Panc1 (cell line): ENCODE measurements around the gene AHI1. TPM values are rescaled to one million over a fixed set of nuclear protein-coding genes. Genes with fewer than 3 reads are reported as not detected.

Experiments used
- ATAC-seq: fragments of 200-7000 bp; cut with Tn5 transposase; 2 replicates; pipeline ENCODE4 v1.9.1; 2020; ENCODE audit warnings: mild to moderate bottlenecking, moderate library complexity
- BruUV-seq: library from RNA; stranded (reverse); fragments of 400-500 nt; replicated peaks from 2 replicates; lab custom pipeline; 2021; lab: Mats Ljungman, UMichigan
- CTCF ChIA-PET: fragments of 300-600 bp; sonication (Branson Sonifier 250); formaldehyde crosslinking; loops from one replicate; lab custom pipeline; 2022; ENCODE audit warnings: antibody characterized with exemption; lab: Charles Lee
- POLR2A ChIA-PET: fragments of 300-600 bp; sonication (Branson Sonifier 250); formaldehyde crosslinking; loops from one replicate; lab custom pipeline; 2022; ENCODE audit warnings: antibody characterized with exemption; lab: Charles Lee
- DNase-seq: peaks from one replicate; pipeline ENCODE4 v3.0.0-alpha.2; 2010; ENCODE audit warnings: low read depth, low spot score
- H3K27ac ChIP-seq: 2 replicates; pipeline ENCODE4 v1.5.1; 2011; ENCODE audit warnings: mild to moderate bottlenecking, low read length, inconsistent platforms
- H3K27me3 ChIP-seq: fragments of 200-500 bp; sonication (Bioruptor generic); 2 replicates; pipeline ENCODE4 v1.6.0; 2014; ENCODE audit warnings: low read length, inconsistent platforms; ENCODE audit not compliant: control insufficient read depth, insufficient read depth
- H3K36me3 ChIP-seq: fragments of 200-500 bp; sonication (Bioruptor generic); 2 replicates; pipeline ENCODE4 v1.5.1; 2014; ENCODE audit warnings: inconsistent platforms, mild to moderate bottlenecking, low read length, moderate library complexity; ENCODE audit not compliant: control insufficient read depth, insufficient read depth
- H3K4me1 ChIP-seq: 2 replicates; pipeline ENCODE4 v1.5.1; 2011; ENCODE audit warnings: inconsistent platforms, mild to moderate bottlenecking, low read length, moderate library complexity; ENCODE audit not compliant: control insufficient read depth, insufficient read depth
- H3K4me3 ChIP-seq, 2 experiments: 2 replicates each; pipeline ENCODE4 v1.5.1; 2011 to 2012; ENCODE audit warnings: low read depth in 2 of 2, low read length in 2 of 2, mild to moderate bottlenecking in 2 of 2, inconsistent platforms in 1 of 2, moderate library complexity in 1 of 2
- H3K9me3 ChIP-seq: fragments of 200-500 bp; sonication (Bioruptor generic); 2 replicates; pipeline ENCODE4 v1.5.1; 2014; ENCODE audit warnings: low read depth, mild to moderate bottlenecking, inconsistent platforms, low read length, moderate library complexity; ENCODE audit not compliant: control insufficient read depth, insufficient read depth
- POLR2AphosphoS5 ChIP-seq: IDR thresholded peaks from 2 replicates; pipeline ENCODE4 v1.6.1; 2012; ENCODE audit warnings: mild to moderate bottlenecking, low read depth, low read length, moderate library complexity
- REST ChIP-seq, 2 experiments: IDR thresholded peaks; 2 replicates each; pipeline ENCODE4 v1.6.1; 2011 to 2012; ENCODE audit warnings: low read depth in 2 of 2, control low read depth in 1 of 2, low read length in 1 of 2, mild to moderate bottlenecking in 1 of 2, moderate library complexity in 1 of 2; ENCODE audit not compliant: insufficient read depth in 1 of 2
- SIN3A ChIP-seq: IDR thresholded peaks from 2 replicates; pipeline ENCODE4 v1.6.1; 2012; ENCODE audit warnings: low read depth, mild to moderate bottlenecking, low read length, moderate library complexity, borderline replicate concordance; ENCODE audit not compliant: insufficient read depth
- TCF7L2 ChIP-seq: IDR thresholded peaks from 2 replicates; pipeline ENCODE4 v1.6.1; 2011; ENCODE audit warnings: mild to moderate bottlenecking, low read depth, low read length, inconsistent platforms
- in situ Hi-C: cut with HindIII; loops from 2 replicates; pipeline ENCODE4 v1.10.0; 2016; ENCODE audit warnings: low sequenced_read_pairs, low pct_unique_long_range_greater_than_20kb
- intact Hi-C: fragments of 100-400 bp; cut with micrococcal nuclease; formaldehyde crosslinking; loops from one replicate; pipeline ENCODE4 v1.10.0; 2022; ENCODE audit not compliant: unreplicated experiment
- total RNA-seq: library from RNA; stranded (reverse); gene quantifications from one replicate; pipeline ENCODE4 v1.2.1, GENCODE V29; 2021; ENCODE audit not compliant: unreplicated experiment
- TF ChIP-seq, protein P1 (sequence below): fragments of 450-650 bp; IDR thresholded peaks from 2 replicates; pipeline ENCODE4 v1.5.1; 2017; ENCODE audit warnings: mild to moderate bottlenecking

The AHI1 gene
- total RNA-seq, 1 experiment from 2014 or later: 22.3 TPM

DNA sequence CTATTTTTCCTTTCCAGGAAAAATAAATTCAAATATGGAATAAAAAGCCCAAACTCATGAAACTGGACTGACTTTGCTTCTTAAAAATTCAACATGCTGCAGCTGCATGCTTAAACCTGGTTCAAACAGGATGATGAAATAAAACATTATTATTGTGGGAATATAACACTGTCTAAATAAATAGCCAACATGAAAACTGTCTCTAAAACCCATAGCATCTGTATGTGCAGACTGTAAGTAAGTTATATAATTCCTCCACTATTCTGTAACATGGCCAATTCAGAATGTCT lies 30.4 kb upstream of the AHI1 start:
- H3K9me3 ChIP-seq: no peaks in the 10 kb centered on the region
- H3K36me3 ChIP-seq: no peaks in the 10 kb centered on the region
- ChIA-PET CTCF (no interaction called here), POLR2A (no interaction called here)
- no peak overlapping the region for H3K27ac ChIP-seq
- H3K27me3 ChIP-seq: no peaks in the 10 kb centered on the region
- no peak overlapping the region for H3K4me3 ChIP-seq
- intact Hi-C loops (no loop called here), in situ Hi-C loops (no loop called here)
- DNase-seq (no peak), ATAC-seq (no peak)
- BruUV-seq: no TSS peak
- H3K4me1 ChIP-seq: no peaks in the 10 kb centered on the region
- TF ChIP-seq POLR2AphosphoS5: no peak
- no peak for TF ChIP-seq SIN3A
- TF ChIP-seq, protein P1, sequence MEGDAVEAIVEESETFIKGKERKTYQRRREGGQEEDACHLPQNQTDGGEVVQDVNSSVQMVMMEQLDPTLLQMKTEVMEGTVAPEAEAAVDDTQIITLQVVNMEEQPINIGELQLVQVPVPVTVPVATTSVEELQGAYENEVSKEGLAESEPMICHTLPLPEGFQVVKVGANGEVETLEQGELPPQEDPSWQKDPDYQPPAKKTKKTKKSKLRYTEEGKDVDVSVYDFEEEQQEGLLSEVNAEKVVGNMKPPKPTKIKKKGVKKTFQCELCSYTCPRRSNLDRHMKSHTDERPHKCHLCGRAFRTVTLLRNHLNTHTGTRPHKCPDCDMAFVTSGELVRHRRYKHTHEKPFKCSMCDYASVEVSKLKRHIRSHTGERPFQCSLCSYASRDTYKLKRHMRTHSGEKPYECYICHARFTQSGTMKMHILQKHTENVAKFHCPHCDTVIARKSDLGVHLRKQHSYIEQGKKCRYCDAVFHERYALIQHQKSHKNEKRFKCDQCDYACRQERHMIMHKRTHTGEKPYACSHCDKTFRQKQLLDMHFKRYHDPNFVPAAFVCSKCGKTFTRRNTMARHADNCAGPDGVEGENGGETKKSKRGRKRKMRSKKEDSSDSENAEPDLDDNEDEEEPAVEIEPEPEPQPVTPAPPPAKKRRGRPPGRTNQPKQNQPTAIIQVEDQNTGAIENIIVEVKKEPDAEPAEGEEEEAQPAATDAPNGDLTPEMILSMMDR: no peak
- TF ChIP-seq TCF7L2: no peak
- no peak for TF ChIP-seq REST (IDR thresholded peaks at IDR 0.05; ENCODE audit: insufficient read depth in 1 of 2, low read depth in 2 of 2, low read length in 1 of 2)

DNA sequence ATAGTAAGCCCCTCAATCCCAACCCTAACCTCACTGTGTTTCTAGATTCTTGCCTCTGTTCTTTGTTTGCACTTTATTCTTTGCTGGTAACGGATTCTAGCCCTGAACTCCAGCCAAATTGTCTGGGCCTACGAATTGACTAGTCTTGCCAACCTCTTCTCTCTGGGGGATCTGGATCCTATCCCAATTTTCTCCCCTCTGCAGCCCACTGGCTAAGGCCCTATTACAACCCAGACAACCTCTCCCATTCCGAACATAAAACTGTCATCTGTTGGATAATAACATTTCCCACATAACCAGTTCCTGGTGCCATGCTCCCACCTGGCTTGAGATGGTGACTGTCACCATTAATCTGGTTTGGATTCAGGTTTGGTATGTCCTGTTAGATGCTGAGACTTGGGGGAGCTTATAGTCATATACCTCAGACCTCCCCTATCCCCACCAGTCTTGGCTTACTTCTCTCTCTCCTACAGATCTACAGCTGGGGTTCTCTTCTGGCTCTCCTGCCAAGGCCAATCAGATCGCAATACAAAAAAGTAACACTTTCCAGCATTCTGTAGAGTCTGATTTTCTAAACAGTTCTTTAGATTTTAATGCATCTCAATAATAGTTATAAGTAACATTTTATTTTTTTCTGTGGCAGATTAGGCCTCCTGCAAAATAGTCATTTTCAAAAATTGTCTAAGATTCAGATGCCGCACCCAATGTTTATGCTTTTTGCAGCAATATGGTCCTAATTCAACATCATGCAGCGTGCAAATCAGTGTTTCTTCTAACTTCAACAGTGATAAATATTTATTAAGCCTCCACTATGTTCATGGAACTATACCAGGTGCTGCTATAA lies 29.8 kb upstream of the AHI1 start:
- no TSS peak for BruUV-seq
- Histone ChIP-seq H3K4me1 (no peaks in the 10 kb centered on the region), H3K27me3 (no peaks in the 10 kb centered on the region), H3K4me3 (no peak overlapping the region), H3K36me3 (no peaks in the 10 kb centered on the region), H3K9me3 (no peaks in the 10 kb centered on the region), H3K27ac (no peak overlapping the region)
- TF ChIP-seq REST (IDR thresholded peaks at IDR 0.05; ENCODE audit: insufficient read depth in 1 of 2, low read depth in 2 of 2, low read length in 1 of 2): no peak
- TF ChIP-seq, protein P1: no peak
- TF ChIP-seq POLR2AphosphoS5: no peak
- no peak for TF ChIP-seq SIN3A
- no peak for TF ChIP-seq TCF7L2
- in situ Hi-C loops: no loop called here
- ChIA-PET CTCF (no interaction called here), POLR2A (no interaction called here)
- intact Hi-C loops: no loop called here
- ATAC-seq (no peak), DNase-seq (no peak)
